K562 (cell line): ENCODE data around the gene AHNAK. TPM values are rescaled to one million over a fixed set of nuclear protein-coding genes. Genes with fewer than 3 reads are reported as not detected.

ENCODE experiments used
- ARID2 ChIP-seq: fragments of 450-650 bp; IDR thresholded peaks from 2 replicates; pipeline ENCODE4 v1.6.1; 2017; ENCODE audit warnings: antibody characterized with exemption, mild to moderate bottlenecking
- BRD9 ChIP-seq: fragments of 450-650 bp; IDR thresholded peaks from 2 replicates; pipeline ENCODE4 v1.6.1; 2018; ENCODE audit warnings: low read depth; ENCODE audit not compliant: partially characterized antibody
- CHD4 ChIP-seq: fragments of 200-600 bp; sonication (generic); IDR thresholded peaks from 3 replicates; pipeline ENCODE4 v1.6.1; 2012; ENCODE audit warnings: low read depth, mild to moderate bottlenecking, mixed read lengths, low read length, inconsistent platforms; ENCODE audit not compliant: insufficient read depth, insufficient replicate concordance, poor library complexity, severe bottlenecking
- FIP1L1 ChIP-seq: fragments of 200-400 bp; formaldehyde crosslinking; IDR thresholded peaks from 2 replicates; pipeline ENCODE4 v1.6.1; 2018; ENCODE audit warnings: mild to moderate bottlenecking, low read depth, low read length; ENCODE audit not compliant: poor library complexity, severe bottlenecking
- IRF2 ChIP-seq: sonication (generic); formaldehyde crosslinking; IDR thresholded peaks from 2 replicates; pipeline ENCODE4 v1.8.1; 2022; ENCODE audit warnings: mild to moderate bottlenecking, missing genetic modification reagents
- JUND ChIP-seq, 2 experiments: IDR thresholded peaks; 2 replicates in 1 of 2; 3 replicates in 1 of 2; pipeline ENCODE4 v1.6.1; 2011; ENCODE audit warnings: borderline replicate concordance in 2 of 2, low read depth in 2 of 2, low read length in 2 of 2, improper control_type of control experiment in 1 of 2, missing biosample characterization in 1 of 2, missing genetic modification characterization in 1 of 2, missing genetic modification reagents in 1 of 2
- SNIP1 ChIP-seq: fragments of 450-650 bp; IDR thresholded peaks from 2 replicates; pipeline ENCODE4 v1.7.1; 2017; ENCODE audit warnings: low read depth, mild to moderate bottlenecking
- THRAP3 ChIP-seq: fragments of 450-650 bp; IDR thresholded peaks from 2 replicates; pipeline ENCODE4 v1.6.1; 2016; ENCODE audit warnings: mild to moderate bottlenecking, inconsistent platforms, borderline replicate concordance
- TSC22D4 ChIP-seq: fragments of 450-650 bp; IDR thresholded peaks from 2 replicates; pipeline ENCODE4 v1.6.1; 2016; ENCODE audit warnings: missing genetic modification characterization, missing biosample characterization, control low read depth
- ZBTB8A ChIP-seq: fragments of 450-650 bp; IDR thresholded peaks from 2 replicates; pipeline ENCODE4 v1.6.1; 2018; ENCODE audit warnings: mild to moderate bottlenecking, moderate library complexity; ENCODE audit not compliant: partially characterized antibody
- ZNF184 ChIP-seq: sonication (generic); formaldehyde crosslinking; IDR thresholded peaks from 2 replicates; pipeline ENCODE4 v1.5.0; 2020; ENCODE audit warnings: missing genetic modification reagents
- ZNF224 ChIP-seq: sonication (generic); formaldehyde crosslinking; IDR thresholded peaks from 2 replicates; pipeline ENCODE4 v1.8.0; 2022; ENCODE audit warnings: mild to moderate bottlenecking, missing genetic modification reagents
- polyA plus RNA-seq, 8 experiments: library from polyadenylated mRNA; depleted of rRNA in 4 of 8; stranded (reverse) in 5 of 8; unstranded in 3 of 8; fragments of >200 nt; fragmentation: Nextera tagmentation in 2 of 8; fragmentation: Illumina TruSeq in 1 of 8; extraction: Ambion mirVana in 2 of 8; extraction: Trizol in 1 of 8; gene quantifications; 2 replicates each; pipeline versions ENCODE4 v1.2.1 to v1.2.3, GENCODE V29; 2011 to 2014; ENCODE audit warnings: inconsistent platforms in 1 of 8, missing spikeins in 1 of 8
- total RNA-seq, 7 experiments: library from RNA; depleted of rRNA in 6 of 7; stranded (reverse); fragments of >200 nt in 6 of 7; fragmentation: Illumina TruSeq in 2 of 7; extraction: Trizol in 2 of 7; gene quantifications; 2 replicates each; pipeline versions ENCODE4 v1.2.1 to v1.2.3, GENCODE V29; 2011 to 2021; ENCODE audit warnings: low replicate concordance in 1 of 7
- TF ChIP-seq, protein P1 (sequence below): sonication (generic); formaldehyde crosslinking; IDR thresholded peaks from 2 replicates; pipeline ENCODE4 v1.8.0; 2022; ENCODE audit warnings: mild to moderate bottlenecking, missing genetic modification reagents
- TF ChIP-seq, protein P2 (sequence below): fragments of 450-650 bp; IDR thresholded peaks from 2 replicates; pipeline ENCODE4 v1.6.1; 2017; ENCODE audit warnings: antibody characterized with exemption, mild to moderate bottlenecking
- TF ChIP-seq, protein P3 (sequence below): sonication (generic); formaldehyde crosslinking; IDR thresholded peaks from 2 replicates; pipeline ENCODE4 v1.9.0; 2022; ENCODE audit warnings: mild to moderate bottlenecking, missing genetic modification reagents
- TF ChIP-seq, protein P4 (sequence below): fragments of 450-650 bp; formaldehyde crosslinking; IDR thresholded peaks from 2 replicates; pipeline ENCODE4 v1.4.0; 2020; ENCODE audit warnings: mild to moderate bottlenecking, moderate library complexity

AHNAK gene
- total and polyA plus RNA-seq, 9 of the 15 experiments (the other 6 are each of a cell fraction or from before 2014, with no cell fraction given), result 1.5 to 89.7 (median 45.0) TPM

DNA sequence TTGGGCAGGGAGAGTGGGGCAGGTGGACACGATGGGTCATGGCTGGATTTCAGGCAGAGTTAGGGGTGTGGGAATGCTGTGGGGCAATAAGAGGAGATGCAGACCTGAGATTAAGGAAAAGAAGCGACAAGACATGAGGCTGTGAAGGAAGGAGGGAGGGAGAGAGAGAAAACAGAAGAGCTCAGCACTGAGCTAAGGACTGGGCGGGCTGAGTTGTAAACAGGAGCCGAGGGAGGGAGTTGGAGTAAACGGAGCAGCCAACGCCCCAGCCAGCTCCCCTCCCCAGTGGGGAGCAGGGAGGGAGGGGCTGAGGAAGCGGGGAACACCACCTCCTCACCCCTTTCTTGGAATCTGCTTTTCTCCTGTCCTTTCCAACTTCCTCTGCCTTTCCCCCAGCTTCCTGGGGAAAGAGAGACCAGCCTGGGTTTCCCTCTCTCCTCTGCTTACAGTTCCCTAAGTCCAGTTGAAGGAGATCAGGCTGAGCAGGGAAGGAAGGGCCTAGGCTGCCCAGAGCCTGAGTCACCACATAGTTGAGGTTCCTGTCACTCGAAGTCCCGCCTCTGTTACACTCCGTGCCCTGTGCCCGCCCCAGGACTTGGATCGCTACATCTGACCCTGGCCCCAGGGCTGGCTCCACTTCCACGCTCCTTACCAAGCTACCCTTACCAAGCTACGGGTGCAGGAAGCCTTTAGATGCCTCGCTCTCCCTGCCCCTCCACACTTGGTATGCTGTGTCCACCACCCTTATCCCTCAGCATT lies 6.7 kb upstream of the AHNAK start (continued):
- TF ChIP-seq CHD4 (no peak), ZNF184 (CRISPR knock-in tag) (no peak), BRD9 (peak; percentile 86), FIP1L1 (no peak), SNIP1 (no peak), IRF2 (no peak), THRAP3 (0 out of 2 replicates have a peak, but pooled peaks have one; percentile 47), JUND (IDR thresholded peaks at IDR 0.05; ENCODE audit: borderline replicate concordance, low read depth, low read length) (peak; percentile 93), JUND (tag; IDR thresholded peaks at IDR 0.05; ENCODE audit: borderline replicate concordance, low read depth, low read length) (peak; percentile 70; the same call in 2 of the 3 replicates), TSC22D4 (tag) (peak; percentile 54; the same call in 1 of the 2 replicates), ZBTB8A (no peak), ZNF224 (CRISPR knock-in tag) (no peak), ARID2 (peak; percentile 60; the same call in 1 of the 2 replicates)
- TF ChIP-seq, protein P1, sequence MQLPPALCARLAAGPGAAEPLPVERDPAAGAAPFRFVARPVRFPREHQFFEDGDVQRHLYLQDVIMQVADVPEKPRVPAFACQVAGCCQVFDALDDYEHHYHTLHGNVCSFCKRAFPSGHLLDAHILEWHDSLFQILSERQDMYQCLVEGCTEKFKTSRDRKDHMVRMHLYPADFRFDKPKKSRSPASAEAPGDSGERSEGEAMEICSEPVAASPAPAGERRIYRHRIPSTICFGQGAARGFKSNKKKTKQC (CRISPR knock-in tag), result peak; percentile 47; the same call in 1 of the 2 replicates
- TF ChIP-seq, protein P2, sequence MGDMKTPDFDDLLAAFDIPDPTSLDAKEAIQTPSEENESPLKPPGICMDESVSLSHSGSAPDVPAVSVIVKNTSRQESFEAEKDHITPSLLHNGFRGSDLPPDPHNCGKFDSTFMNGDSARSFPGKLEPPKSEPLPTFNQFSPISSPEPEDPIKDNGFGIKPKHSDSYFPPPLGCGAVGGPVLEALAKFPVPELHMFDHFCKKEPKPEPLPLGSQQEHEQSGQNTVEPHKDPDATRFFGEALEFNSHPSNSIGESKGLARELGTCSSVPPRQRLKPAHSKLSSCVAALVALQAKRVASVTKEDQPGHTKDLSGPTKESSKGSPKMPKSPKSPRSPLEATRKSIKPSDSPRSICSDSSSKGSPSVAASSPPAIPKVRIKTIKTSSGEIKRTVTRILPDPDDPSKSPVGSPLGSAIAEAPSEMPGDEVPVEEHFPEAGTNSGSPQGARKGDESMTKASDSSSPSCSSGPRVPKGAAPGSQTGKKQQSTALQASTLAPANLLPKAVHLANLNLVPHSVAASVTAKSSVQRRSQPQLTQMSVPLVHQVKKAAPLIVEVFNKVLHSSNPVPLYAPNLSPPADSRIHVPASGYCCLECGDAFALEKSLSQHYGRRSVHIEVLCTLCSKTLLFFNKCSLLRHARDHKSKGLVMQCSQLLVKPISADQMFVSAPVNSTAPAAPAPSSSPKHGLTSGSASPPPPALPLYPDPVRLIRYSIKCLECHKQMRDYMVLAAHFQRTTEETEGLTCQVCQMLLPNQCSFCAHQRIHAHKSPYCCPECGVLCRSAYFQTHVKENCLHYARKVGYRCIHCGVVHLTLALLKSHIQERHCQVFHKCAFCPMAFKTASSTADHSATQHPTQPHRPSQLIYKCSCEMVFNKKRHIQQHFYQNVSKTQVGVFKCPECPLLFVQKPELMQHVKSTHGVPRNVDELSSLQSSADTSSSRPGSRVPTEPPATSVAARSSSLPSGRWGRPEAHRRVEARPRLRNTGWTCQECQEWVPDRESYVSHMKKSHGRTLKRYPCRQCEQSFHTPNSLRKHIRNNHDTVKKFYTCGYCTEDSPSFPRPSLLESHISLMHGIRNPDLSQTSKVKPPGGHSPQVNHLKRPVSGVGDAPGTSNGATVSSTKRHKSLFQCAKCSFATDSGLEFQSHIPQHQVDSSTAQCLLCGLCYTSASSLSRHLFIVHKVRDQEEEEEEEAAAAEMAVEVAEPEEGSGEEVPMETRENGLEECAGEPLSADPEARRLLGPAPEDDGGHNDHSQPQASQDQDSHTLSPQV, result peak; percentile 82
- TF ChIP-seq, protein P3, sequence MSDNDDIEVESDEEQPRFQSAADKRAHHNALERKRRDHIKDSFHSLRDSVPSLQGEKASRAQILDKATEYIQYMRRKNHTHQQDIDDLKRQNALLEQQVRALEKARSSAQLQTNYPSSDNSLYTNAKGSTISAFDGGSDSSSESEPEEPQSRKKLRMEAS (CRISPR knock-in tag), result peak; percentile 72
- TF ChIP-seq, protein P4, sequence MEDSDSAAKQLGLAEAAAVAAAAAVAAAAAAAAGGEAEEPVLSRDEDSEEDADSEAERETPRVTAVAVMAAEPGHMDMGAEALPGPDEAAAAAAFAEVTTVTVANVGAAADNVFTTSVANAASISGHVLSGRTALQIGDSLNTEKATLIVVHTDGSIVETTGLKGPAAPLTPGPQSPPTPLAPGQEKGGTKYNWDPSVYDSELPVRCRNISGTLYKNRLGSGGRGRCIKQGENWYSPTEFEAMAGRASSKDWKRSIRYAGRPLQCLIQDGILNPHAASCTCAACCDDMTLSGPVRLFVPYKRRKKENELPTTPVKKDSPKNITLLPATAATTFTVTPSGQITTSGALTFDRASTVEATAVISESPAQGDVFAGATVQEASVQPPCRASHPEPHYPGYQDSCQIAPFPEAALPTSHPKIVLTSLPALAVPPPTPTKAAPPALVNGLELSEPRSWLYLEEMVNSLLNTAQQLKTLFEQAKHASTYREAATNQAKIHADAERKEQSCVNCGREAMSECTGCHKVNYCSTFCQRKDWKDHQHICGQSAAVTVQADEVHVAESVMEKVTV (CRISPR knock-in tag), result 0 out of 2 replicates have a peak, but pooled peaks have one; percentile 27
